AG04450 (cell line): ENCODE measurements around the gene CREB5. TPM values are rescaled to one million over a fixed set of nuclear protein-coding genes. Genes with fewer than 3 reads are reported as not detected.

Source experiments
- CTCF ChIA-PET: fragments of 300-600, 350-600 bp; formaldehyde crosslinking; extraction: SDS; loops from one replicate; lab custom pipeline; 2022; ENCODE audit warnings: antibody characterized with exemption, inconsistent platforms; lab: Charles Lee
- POLR2A ChIA-PET: fragments of 350-600 bp; formaldehyde crosslinking; extraction: SDS; loops from one replicate; lab custom pipeline; 2021; ENCODE audit warnings: antibody characterized with exemption, inconsistent platforms; lab: Yijun Ruan, JAX
- DNase-seq: peaks from one replicate; pipeline ENCODE4 v3.0.0-alpha.2; 2011; ENCODE audit warnings: low read depth, low spot score
- H3K27ac ChIP-seq: one replicate; pipeline ENCODE4 v1.5.1; 2012; ENCODE audit warnings: low read depth, low read length, control low read depth
- H3K27me3 ChIP-seq: one replicate; pipeline ENCODE4 v1.6.0; 2012; ENCODE audit warnings: low read length; ENCODE audit not compliant: control insufficient read depth, insufficient read depth
- H3K4me3 ChIP-seq: 2 replicates; pipeline ENCODE4 v1.5.1; 2011; ENCODE audit warnings: mild to moderate bottlenecking, low read depth, low read length, control low read depth
- H3K9me3 ChIP-seq: 2 replicates; pipeline ENCODE4 v1.5.1; 2012; ENCODE audit warnings: low read length; ENCODE audit not compliant: control insufficient read depth, insufficient read depth
- polyA plus RNA-seq: library from polyadenylated mRNA; depleted of rRNA; stranded (reverse); fragments of >200 nt; gene quantifications from 2 replicates; pipeline ENCODE4 v1.2.3, GENCODE V29; 2011
- TF ChIP-seq, protein P1 (sequence below): IDR thresholded peaks from 2 replicates; pipeline ENCODE4 v1.5.1; 2011; ENCODE audit warnings: low read depth, low read length, control low read depth, inconsistent platforms

Gene CREB5
- polyA plus RNA-seq, 1 experiment: 22.1 TPM

DNA sequence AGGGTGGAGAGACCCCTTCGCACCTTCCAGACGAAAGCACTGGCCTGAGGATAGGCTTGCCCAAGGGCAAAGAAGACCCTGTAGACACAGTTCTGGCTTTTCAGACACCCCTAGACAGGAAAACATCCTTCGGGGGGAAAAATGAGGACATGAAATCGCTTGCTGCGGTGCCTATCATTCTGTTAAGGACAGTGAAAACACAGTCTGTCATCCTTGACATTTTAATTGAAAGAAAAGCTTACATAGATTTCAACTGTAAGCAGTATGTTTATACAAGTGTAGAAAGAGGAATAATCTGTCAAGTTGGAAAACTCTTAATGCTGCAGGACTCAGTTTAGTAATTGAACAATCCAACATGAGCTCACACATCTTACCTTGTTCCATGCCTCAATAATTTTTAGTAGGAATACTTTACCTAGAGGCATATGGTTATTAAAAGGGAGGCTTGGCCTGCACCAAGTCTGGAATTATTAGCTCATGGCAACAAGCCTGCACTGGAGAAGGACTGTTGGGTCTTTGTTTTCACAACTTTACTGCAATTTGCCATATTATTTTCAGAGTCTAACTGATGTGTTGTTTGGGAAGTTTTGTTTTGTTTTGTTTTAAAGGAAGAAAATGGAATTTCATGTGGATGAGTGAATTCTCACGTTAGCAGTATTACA is 302.3 kb downstream of the CREB5 start:
- no peak overlapping the region for H3K4me3 ChIP-seq
- H3K27me3 ChIP-seq: no peaks in the 10 kb centered on the region
- TF ChIP-seq, protein P1, sequence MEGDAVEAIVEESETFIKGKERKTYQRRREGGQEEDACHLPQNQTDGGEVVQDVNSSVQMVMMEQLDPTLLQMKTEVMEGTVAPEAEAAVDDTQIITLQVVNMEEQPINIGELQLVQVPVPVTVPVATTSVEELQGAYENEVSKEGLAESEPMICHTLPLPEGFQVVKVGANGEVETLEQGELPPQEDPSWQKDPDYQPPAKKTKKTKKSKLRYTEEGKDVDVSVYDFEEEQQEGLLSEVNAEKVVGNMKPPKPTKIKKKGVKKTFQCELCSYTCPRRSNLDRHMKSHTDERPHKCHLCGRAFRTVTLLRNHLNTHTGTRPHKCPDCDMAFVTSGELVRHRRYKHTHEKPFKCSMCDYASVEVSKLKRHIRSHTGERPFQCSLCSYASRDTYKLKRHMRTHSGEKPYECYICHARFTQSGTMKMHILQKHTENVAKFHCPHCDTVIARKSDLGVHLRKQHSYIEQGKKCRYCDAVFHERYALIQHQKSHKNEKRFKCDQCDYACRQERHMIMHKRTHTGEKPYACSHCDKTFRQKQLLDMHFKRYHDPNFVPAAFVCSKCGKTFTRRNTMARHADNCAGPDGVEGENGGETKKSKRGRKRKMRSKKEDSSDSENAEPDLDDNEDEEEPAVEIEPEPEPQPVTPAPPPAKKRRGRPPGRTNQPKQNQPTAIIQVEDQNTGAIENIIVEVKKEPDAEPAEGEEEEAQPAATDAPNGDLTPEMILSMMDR: no peak
- H3K9me3 ChIP-seq: no peaks in the 10 kb centered on the region
- POLR2A ChIA-PET: no interaction called here
- H3K27ac ChIP-seq: no peak overlapping the region
- DNase-seq: no peak
- CTCF ChIA-PET: interaction anchor here (0.5 to 1.0 kb wide), 2 partner anchors 304 to 325 kb away, joined by 3 to 7 read pairs; no protein-coding TSS in a partner anchor

DNA sequence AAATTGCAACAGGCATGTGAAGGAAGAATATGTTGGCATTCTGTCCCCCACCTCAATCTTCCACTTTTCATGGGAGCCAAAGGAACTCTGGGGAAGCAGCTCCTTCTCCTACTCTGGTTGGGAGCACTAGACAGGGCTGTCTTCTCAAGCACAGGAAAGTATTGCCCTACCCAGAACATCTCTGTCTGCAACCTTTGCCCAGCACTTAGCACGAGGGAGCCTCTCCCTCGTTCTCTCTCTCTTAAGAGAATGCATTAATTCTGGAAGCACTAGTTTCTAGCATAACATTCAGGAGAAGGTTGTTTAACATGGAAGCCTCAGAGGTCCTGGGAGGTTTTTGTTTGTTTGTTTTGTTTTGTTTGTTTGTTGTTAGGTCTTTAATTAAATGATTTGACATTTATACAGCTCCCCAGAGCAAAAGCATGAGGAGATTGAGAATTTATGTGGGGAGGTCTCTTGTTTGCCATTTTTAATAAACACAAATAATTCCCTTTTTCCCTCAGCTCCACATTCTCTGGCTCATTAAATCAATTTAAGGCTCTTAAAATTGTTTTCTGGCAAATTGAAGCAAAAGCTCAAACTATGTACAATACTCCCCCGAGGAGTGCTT is 305.2 kb downstream of the CREB5 start:
- no peak for DNase-seq
- CTCF ChIA-PET: interaction anchor here (0.6 kb wide), 1 partner anchor 100 kb away, joined by 4 read pairs; no protein-coding TSS in a partner anchor
- Histone ChIP-seq H3K27ac (no peak overlapping the region), H3K4me3 (no peak overlapping the region), H3K27me3 (no peaks in the 10 kb centered on the region), H3K9me3 (no peaks in the 10 kb centered on the region)
- POLR2A ChIA-PET: no interaction called here
- TF ChIP-seq, protein P1: no peak

DNA sequence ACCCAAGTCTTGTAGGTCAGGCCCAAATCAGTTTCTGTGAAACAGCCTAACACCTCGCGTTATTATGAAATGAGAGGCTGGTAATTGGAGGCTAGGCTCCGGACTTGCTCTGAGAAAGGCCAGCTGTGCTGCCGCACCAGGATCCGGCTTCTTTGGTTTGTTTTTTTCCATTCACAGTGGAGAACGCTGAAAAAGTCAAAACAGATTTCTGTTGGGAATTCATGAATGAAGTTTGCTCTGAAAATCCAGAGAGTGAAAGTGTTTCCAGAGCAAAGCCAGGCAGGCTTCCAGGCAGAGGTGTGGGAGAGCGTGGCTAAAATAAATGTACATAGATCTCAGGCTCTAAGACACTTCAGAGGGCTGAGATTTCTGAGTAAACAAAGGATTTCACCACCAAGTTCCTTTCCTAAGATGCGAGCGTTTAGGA is 305.8 kb downstream of the CREB5 start:
- no peak overlapping the region for H3K4me3 ChIP-seq
- DNase-seq: no peak
- TF ChIP-seq, protein P1: no peak
- POLR2A ChIA-PET: no interaction called here
- H3K9me3 ChIP-seq: no peaks in the 10 kb centered on the region
- no peak overlapping the region for H3K27ac ChIP-seq
- H3K27me3 ChIP-seq: no peaks in the 10 kb centered on the region
- CTCF ChIA-PET: no interaction called here

DNA sequence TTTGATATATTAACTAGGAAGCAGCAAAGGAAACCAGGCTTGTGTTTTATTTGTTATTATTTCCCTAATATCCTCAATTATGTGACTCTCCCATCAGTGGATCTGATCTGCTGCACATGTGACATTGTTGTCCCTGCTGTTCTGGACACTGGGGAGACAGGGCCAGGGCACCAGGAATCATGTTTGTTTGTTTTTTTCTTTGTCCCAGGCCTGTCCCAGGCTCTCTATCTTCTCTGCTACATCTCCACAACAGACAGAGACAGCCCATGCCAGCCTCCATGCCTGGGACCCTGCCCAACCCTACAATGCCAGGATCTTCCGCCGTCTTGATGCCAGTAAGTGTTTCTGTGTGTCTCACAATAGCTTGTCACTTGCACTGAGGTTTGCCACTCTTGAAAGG is 306.2 kb downstream of the CREB5 start:
- no peak overlapping the region for H3K4me3 ChIP-seq
- no peaks in the 10 kb centered on the region for H3K27me3 ChIP-seq
- DNase-seq: no peak
- TF ChIP-seq, protein P1: no peak
- no peak overlapping the region for H3K27ac ChIP-seq
- POLR2A ChIA-PET: no interaction called here
- no peaks in the 10 kb centered on the region for H3K9me3 ChIP-seq
- CTCF ChIA-PET: interaction anchor here (0.7 kb wide), 1 partner anchor 329 kb away, joined by 3 read pairs; no protein-coding TSS in a partner anchor

DNA sequence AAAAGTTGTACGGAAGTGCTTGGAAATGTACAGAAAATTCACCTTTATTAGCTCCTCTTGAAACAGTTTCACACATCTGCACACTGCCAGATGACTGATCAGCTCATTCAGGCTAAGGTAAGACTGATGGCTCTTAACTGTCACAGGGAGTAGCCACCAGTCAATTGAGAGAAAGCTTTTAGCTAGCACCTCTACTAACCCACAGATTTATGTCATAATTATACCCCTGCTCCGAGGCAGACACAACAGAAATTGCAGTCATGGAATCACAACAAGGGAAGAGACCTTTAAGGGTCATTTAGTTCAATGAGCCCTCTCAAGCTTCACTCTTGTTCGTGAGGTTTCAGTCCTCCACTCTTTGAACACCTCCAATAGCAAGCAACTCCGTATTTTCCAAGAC is 310.4 kb downstream of the CREB5 start:
- H3K4me3 ChIP-seq: no peak overlapping the region
- no peaks in the 10 kb centered on the region for H3K27me3 ChIP-seq
- POLR2A ChIA-PET: no interaction called here
- TF ChIP-seq, protein P1: no peak
- no peak overlapping the region for H3K27ac ChIP-seq
- H3K9me3 ChIP-seq: no peaks in the 10 kb centered on the region
- DNase-seq: no peak
- CTCF ChIA-PET: no interaction called here
